HPDE6-E6E7 (cell line): Measurements from ENCODE around the gene TRAF4.
"Not testable (repeated sequence)": the region's sequence is repeated elsewhere in the genome, so short reads cannot be mapped to it uniquely, and the experiment has no call there.

Experiments
- DNase-seq: peaks from one replicate; pipeline ENCODE4 v3.0.0; 2011; ENCODE audit warnings: missing footprints; ENCODE audit errors: extremely low spot score

TRAF4 gene

GRCh38 chr17:28747801-28748750, 4.3 kb downstream of the TRAF4 start:
- no peak for DNase-seq

DNA sequence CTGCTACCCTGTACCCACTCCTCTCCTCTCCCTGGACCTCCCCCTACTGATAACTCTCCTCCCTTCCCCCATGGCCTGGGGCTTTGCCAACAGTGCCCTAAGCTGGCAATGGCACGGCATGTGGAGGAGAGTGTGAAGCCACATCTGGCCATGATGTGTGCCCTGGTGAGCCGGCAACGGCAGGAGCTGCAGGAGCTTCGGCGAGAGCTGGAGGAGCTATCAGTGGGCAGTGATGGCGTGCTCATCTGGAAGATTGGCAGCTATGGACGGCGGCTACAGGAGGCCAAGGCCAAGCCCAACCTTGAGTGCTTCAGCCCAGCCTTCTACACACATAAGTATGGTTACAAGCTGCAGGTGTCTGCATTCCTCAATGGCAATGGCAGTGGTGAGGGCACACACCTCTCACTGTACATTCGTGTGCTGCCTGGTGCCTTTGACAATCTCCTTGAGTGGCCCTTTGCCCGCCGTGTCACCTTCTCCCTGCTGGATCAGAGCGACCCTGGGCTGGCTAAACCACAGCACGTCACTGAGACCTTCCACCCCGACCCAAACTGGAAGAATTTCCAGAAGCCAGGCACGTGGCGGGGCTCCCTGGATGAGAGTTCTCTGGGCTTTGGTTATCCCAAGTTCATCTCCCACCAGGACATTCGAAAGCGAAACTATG, 5.2 kb downstream of the TRAF4 start:
- no peak for DNase-seq

DNA sequence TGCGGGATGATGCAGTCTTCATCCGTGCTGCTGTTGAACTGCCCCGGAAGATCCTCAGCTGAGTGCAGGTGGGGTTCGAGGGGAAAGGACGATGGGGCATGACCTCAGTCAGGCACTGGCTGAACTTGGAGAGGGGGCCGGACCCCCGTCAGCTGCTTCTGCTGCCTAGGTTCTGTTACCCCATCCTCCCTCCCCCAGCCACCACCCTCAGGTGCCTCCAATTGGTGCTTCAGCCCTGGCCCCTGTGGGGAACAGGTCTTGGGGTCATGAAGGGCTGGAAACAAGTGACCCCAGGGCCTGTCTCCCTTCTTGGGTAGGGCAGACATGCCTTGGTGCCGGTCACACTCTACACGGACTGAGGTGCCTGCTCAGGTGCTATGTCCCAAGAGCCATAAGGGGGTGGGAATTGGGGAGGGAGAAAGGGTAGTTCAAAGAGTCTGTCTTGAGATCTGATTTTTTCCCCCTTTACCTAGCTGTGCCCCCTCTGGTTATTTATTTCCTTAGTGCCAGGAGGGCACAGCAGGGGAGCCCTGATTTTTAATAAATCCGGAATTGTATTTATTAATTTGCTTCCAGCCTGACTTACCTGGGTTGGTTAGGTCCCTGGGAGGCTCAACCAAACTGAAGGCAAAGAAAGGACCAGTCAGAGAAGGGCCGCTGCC, 5.8 kb downstream of the TRAF4 start:
- no peak for DNase-seq

- DNase-seq: no peak
These were observed 6.6 kb downstream of the TRAF4 start for GRCh38 chr17:28750178-28751047.

GRCh38 chr17:28751600-28752366, 8.0 kb downstream of the TRAF4 start:
- DNase-seq: no peak

DNA sequence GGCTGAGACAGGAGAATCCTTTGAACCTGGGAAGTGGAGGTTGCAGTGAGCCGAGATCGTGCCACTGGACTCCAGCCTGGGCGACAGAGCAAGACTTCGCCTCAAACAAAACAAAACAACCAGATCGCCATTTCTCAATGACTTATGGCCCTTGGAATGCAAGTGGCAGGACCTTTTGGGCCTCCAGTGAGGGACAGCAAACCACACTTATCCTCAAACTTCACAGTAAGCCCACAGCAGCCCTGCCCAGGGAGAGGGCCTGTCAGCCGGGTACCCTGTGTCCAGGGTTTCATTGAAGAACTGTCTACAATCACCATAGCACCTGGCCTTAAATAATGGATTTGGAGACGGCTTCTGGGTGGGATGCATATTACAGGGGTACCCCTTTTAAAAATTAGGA, 11.7 kb downstream of the TRAF4 start:
- DNase-seq: no peak

- no peak for DNase-seq
These were observed 12.4 kb downstream of the TRAF4 start for GRCh38 chr17:28756049-28756804.

DNA sequence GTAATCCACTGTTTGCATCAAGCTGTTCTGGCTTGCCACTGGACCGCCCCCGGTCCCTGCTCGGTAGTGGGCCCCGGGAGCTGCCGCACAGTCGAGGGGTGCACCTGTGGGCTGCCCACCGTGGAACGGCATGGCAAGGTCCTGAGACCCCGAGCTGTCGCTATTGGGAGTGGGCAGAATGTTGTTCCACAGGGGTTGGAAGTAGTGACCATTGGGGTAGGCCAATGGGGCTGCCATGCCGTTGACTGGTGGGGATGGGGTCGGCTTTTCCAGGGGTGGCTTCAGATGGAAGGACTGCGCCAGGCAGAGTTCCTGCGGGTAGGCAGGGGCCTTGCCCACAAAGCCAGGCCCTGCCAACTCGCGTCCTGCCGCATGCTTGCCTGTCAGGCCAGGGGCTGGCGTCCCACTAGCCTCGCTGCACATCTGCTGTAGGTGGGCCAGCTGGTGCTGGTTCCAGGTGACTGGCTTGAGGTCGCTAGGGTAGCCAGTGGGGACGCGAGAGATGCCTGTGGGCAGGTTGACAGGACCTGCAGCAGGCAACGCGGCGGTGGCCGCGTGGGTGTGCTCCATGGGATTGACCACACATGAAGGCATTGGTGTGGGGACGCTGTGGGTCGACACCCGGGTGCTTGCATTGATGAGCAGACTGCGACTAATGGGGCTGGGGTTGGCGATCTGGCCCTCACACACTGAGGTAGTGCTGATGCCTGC, 14.8 kb downstream of the TRAF4 start:
- no peak for DNase-seq

GRCh38 chr17:28759256-28759865, 15.6 kb downstream of the TRAF4 start:
- DNase-seq: no peak

GRCh38 chr17:28760601-28761562, 17.1 kb downstream of the TRAF4 start:
- no peak for DNase-seq

GRCh38 chr17:28763137-28763799, 19.5 kb downstream of the TRAF4 start:
- no peak for DNase-seq

DNA sequence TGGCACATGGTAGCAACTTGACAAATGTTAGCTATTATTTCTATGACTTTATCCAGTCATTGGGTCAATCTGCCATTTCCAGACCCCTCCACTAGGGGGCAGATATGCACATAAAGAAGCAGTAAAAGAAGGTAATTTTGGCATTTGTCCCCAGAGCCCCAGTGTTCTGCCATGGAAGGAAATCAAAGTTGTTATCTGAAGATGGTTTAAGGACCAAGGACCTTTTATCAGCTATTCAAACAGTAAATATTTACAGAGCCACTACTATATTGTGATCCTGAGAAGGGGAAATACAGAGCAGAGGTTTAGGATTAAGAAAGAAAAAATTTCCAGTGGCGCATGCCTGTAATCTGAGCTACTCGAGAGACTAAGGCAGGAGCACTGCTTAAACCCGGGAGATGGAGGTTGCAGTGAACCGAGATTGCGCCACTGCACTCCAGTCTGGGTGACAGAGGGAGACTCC, 20.0 kb downstream of the TRAF4 start:
- DNase-seq: no peak

- no peak for DNase-seq
These were observed 21.2 kb downstream of the TRAF4 start for GRCh38 chr17:28765038-28765437.

- no peak for DNase-seq
These were observed 29.9 kb downstream of the TRAF4 start for GRCh38 chr17:28773736-28774135.

GRCh38 chr17:28774206-28774605, 30.4 kb downstream of the TRAF4 start:
- no peak for DNase-seq

GRCh38 chr17:28777178-28777577, 33.4 kb downstream of the TRAF4 start:
- DNase-seq: peak; percentile 26

DNA sequence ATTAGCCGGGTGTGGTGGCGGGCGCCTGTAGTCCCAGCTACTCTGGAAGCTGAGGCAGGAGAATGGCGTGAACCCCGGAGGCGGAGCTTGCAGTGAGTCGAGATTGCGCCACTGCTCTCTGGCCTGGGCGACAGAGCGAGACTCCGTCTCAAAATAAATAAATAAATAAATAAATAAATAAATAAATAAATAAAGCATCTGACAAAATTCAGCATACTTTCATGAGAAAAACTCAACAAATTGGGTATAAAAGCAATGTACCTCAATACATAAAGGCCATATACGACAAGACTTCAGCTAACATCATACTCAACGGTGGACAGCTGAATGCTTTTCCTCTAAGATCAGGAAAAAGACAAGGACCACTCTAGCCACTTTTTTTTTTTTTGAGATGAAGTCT, 35.8 kb downstream of the TRAF4 start:
- not testable (repeated sequence) for DNase-seq
